Hepatocyte (in vitro differentiated cells): Measurements from ENCODE around the gene CHRNE. TPM values are rescaled to one million over a fixed set of nuclear protein-coding genes. Genes with fewer than 3 reads are reported as not detected.
"Not testable (repeated sequence)": the region's sequence is repeated elsewhere in the genome, so short reads cannot be mapped to it uniquely, and the experiment has no call there.

ENCODE experiments used
- DNase-seq: peaks from one replicate; pipeline ENCODE4 v3.0.0-alpha.2; 2016; ENCODE audit warnings: low spot score
- H2AFZ ChIP-seq: fragments of 200-600 bp; sonication (generic); 2 replicates; pipeline ENCODE4 v1.6.0; 2016; ENCODE audit warnings: antibody characterized with exemption, mild to moderate bottlenecking
- H3K27ac ChIP-seq: fragments of 200-600 bp; sonication (generic); 2 replicates; pipeline ENCODE4 v1.5.1; 2016; ENCODE audit warnings: mild to moderate bottlenecking
- H3K27me3 ChIP-seq: fragments of 200-600 bp; sonication (generic); 2 replicates; pipeline ENCODE4 v1.6.1; 2016
- H3K36me3 ChIP-seq: fragments of 200-600 bp; sonication (generic); replicated peaks from 2 replicates; pipeline ENCODE4 v1.5.1; 2016; ENCODE audit warnings: low read depth; ENCODE audit not compliant: insufficient read depth
- H3K4me1 ChIP-seq: fragments of 200-600 bp; sonication (generic); 2 replicates; pipeline ENCODE4 v1.5.1; 2016; ENCODE audit warnings: mild to moderate bottlenecking, moderate library complexity; ENCODE audit not compliant: insufficient read depth
- H3K4me2 ChIP-seq: fragments of 200-600 bp; sonication (generic); 2 replicates; pipeline ENCODE4 v1.6.0; 2016
- H3K4me3 ChIP-seq: fragments of 200-600 bp; sonication (generic); 2 replicates; pipeline ENCODE4 v1.5.1; 2016; ENCODE audit warnings: mild to moderate bottlenecking
- H3K79me2 ChIP-seq: fragments of 200-600 bp; sonication (generic); 2 replicates; pipeline ENCODE4 v1.6.0; 2017; ENCODE audit warnings: mild to moderate bottlenecking
- H3K9me2 ChIP-seq: fragments of 200-600 bp; sonication (generic); replicated peaks from 2 replicates; pipeline ENCODE4 v1.6.0; 2017; ENCODE audit warnings: mild to moderate bottlenecking; ENCODE audit not compliant: insufficient read depth
- H3K9me3 ChIP-seq: fragments of 200-600 bp; sonication (generic); 2 replicates; pipeline ENCODE4 v1.5.1; 2016; ENCODE audit warnings: low read depth, mild to moderate bottlenecking
- H4K20me1 ChIP-seq: fragments of 200-600 bp; sonication (generic); 2 replicates; pipeline ENCODE4 v1.6.0; 2016; ENCODE audit warnings: mild to moderate bottlenecking; ENCODE audit not compliant: insufficient read depth, poor library complexity, severe bottlenecking
- EZH2 ChIP-seq: fragments of 200-600 bp; sonication (generic); IDR thresholded peaks from 2 replicates; pipeline ENCODE4 v1.6.1; 2016; ENCODE audit warnings: antibody characterized with exemption, mild to moderate bottlenecking, borderline replicate concordance
- EZH2phosphoT487 ChIP-seq: fragments of 200-600 bp; sonication (generic); IDR thresholded peaks from one replicate; pipeline ENCODE4 v1.6.1; 2018; ENCODE audit warnings: antibody characterized with exemption, mild to moderate bottlenecking, low read depth, moderate library complexity; ENCODE audit not compliant: unreplicated experiment, severe bottlenecking
- WGBS: methylation state at CpG from one replicate; pipeline ENCODE4 v1.1.6; 2016; ENCODE audit warnings: low lambda C conversion rate; ENCODE audit errors: missing lambda C conversion rate; 5-methylcytosine and 5-hydroxymethylcytosine counted together
- polyA plus RNA-seq: library from polyadenylated mRNA; unstranded; fragments of >200 nt; fragmentation: Nextera tagmentation; extraction: Ambion mirVana; gene quantifications from 2 replicates; pipeline ENCODE4 v1.2.1, GENCODE V29; 2016
- total RNA-seq: library from RNA; depleted of rRNA; stranded (reverse); fragments of >200 nt; gene quantifications from 2 replicates; pipeline ENCODE4 v1.2.3, GENCODE V29; 2014
- TF ChIP-seq, protein P1 (sequence below): fragments of 200-600 bp; sonication (generic); IDR thresholded peaks from 2 replicates; pipeline ENCODE4 v1.5.1; 2016; ENCODE audit warnings: antibody characterized with exemption, mild to moderate bottlenecking; ENCODE audit not compliant: poor library complexity

The CHRNE gene
- total and polyA plus RNA-seq, 2 experiments from 2014 or later = 0.60 to 1.2 TPM

DNA sequence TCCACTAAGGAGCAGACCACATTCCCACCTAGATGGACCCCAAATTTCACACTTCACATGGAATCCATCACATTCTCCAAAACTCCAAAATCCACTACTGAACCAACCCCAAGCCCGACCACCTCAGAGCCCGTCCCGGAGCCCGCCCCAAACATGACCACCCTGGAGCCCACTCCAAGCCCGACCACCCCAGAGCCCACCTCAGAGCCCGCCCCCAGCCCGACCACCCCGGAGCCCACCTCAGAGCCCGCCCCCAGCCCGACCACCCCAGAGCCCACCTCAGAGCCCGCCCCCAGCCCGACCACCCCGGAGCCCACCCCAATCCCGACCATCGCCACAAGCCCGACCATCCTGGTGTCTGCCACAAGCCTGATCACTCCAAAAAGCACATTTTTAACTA is 30.7 kb upstream of the CHRNE start:
- H3K4me2 ChIP-seq = no peak overlapping the region
- H3K27me3 ChIP-seq = no peaks in the 10 kb centered on the region
- H4K20me1 ChIP-seq = no peaks in the 10 kb centered on the region
- no peak overlapping the region for H3K27ac ChIP-seq
- 91% methylated on average over 9 of the region's 16 CpGs for WGBS
- no peaks in the 10 kb centered on the region for H3K36me3 ChIP-seq
- peaks cover 15% of the 10 kb centered on the region for H3K79me2 ChIP-seq
- H2AFZ ChIP-seq = no peak overlapping the region
- peaks cover 6% of the 10 kb centered on the region for H3K4me1 ChIP-seq
- DNase-seq = no peak
- H3K9me3 ChIP-seq = no peaks in the 10 kb centered on the region
- TF ChIP-seq EZH2 (no peak), EZH2phosphoT487 (no peak)
- TF ChIP-seq, protein P1, sequence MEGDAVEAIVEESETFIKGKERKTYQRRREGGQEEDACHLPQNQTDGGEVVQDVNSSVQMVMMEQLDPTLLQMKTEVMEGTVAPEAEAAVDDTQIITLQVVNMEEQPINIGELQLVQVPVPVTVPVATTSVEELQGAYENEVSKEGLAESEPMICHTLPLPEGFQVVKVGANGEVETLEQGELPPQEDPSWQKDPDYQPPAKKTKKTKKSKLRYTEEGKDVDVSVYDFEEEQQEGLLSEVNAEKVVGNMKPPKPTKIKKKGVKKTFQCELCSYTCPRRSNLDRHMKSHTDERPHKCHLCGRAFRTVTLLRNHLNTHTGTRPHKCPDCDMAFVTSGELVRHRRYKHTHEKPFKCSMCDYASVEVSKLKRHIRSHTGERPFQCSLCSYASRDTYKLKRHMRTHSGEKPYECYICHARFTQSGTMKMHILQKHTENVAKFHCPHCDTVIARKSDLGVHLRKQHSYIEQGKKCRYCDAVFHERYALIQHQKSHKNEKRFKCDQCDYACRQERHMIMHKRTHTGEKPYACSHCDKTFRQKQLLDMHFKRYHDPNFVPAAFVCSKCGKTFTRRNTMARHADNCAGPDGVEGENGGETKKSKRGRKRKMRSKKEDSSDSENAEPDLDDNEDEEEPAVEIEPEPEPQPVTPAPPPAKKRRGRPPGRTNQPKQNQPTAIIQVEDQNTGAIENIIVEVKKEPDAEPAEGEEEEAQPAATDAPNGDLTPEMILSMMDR = no peak
- no peak overlapping the region for H3K4me3 ChIP-seq
- H3K9me2 ChIP-seq = no peaks in the 10 kb centered on the region

DNA sequence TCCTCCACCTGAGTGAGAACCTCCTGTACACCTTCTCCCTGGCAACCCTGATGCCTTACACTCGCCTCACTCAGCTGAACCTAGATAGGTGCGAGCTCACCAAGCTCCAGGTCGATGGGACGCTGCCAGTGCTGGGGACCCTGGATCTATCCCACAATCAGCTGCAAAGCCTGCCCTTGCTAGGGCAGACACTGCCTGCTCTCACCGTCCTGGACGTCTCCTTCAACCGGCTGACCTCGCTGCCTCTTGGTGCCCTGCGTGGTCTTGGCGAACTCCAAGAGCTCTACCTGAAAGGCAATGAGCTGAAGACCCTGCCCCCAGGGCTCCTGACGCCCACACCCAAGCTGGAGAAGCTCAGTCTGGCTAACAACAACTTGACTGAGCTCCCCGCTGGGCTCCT is 29.9 kb upstream of the CHRNE start:
- no peak overlapping the region for H3K27ac ChIP-seq
- no peak overlapping the region for H3K4me2 ChIP-seq
- H2AFZ ChIP-seq = no peak overlapping the region
- H4K20me1 ChIP-seq = no peaks in the 10 kb centered on the region
- WGBS = 88% methylated on average over 12 of the region's 12 CpGs
- H3K36me3 ChIP-seq = no peaks in the 10 kb centered on the region
- TF ChIP-seq EZH2phosphoT487 (no peak), EZH2 (no peak)
- TF ChIP-seq, protein P1 = no peak
- no peak for DNase-seq
- no peaks in the 10 kb centered on the region for H3K9me2 ChIP-seq
- no peaks in the 10 kb centered on the region for H3K27me3 ChIP-seq
- H3K9me3 ChIP-seq = no peaks in the 10 kb centered on the region
- no peak overlapping the region for H3K4me3 ChIP-seq
- no peaks in the 10 kb centered on the region for H3K4me1 ChIP-seq
- peaks cover 6% of the 10 kb centered on the region for H3K79me2 ChIP-seq

DNA sequence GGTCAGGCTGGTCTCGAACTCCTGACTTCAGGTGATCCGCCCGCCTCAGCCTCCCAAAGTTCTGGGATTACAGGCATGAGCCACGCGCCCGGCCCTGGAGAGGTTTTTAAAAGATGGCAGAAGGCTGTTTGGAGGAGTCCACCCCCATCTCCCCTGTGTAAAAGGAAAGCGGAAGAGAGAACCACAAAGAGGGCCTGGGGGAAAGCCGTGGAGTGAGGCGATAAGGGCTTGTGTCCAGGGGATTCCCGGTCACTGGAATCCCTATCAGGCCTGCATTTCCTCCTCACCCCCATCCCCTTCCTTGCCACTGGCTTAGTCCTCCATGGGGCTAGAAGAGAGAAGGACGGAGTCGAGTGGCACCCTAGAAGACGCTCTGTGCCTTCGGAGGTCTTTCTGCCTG is 29.1 kb upstream of the CHRNE start, which contains the start of gene GP1BA:
TSS of gene GP1BA (plus strand) at position 315 of the 400 bp plus-strand sequence. CDS start 328 bp downstream, outside the sequence.
- H4K20me1 ChIP-seq = no peaks in the 10 kb centered on the region
- no peak for DNase-seq
- H3K36me3 ChIP-seq = no peaks in the 10 kb centered on the region
- no peak within 1 kb of the TSS for H2AFZ ChIP-seq
- no peak within 1 kb of the TSS for H3K4me3 ChIP-seq
- H3K9me2 ChIP-seq = no peaks in the 10 kb centered on the region
- WGBS = 95% methylated on average over 14 of the region's 14 CpGs
- no peak within 1 kb of the TSS for H3K27ac ChIP-seq
- no peaks in the 10 kb centered on the region for H3K79me2 ChIP-seq
- H3K4me2 ChIP-seq = no peak within 1 kb of the TSS
- TF ChIP-seq EZH2 (no peak), EZH2phosphoT487 (no peak)
- TF ChIP-seq, protein P1 = no peak
- no peaks in the 10 kb centered on the region for H3K9me3 ChIP-seq
- no peaks in the 10 kb centered on the region for H3K27me3 ChIP-seq
- no peaks in the 10 kb centered on the region for H3K4me1 ChIP-seq

DNA sequence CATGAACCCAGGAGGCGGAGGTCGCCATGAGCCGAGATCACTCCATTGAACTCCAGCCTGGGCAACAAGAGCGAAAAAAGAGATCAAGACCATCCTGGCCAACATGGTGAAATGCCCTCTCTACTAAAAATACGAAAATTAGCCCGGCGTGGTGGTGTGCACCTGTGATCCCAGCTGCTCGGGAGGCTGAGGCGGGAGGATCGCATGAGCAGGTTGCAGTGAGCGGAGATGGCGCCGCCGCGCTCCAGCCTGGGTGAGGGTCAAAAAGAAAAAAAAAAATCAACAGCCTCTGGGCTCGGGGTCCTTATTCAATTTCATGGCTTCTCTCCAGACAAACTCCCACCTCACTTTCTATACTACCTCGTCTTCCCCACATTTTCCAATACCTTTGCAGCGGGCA is 26.0 kb upstream of the CHRNE start:
- no peaks in the 10 kb centered on the region for H3K4me1 ChIP-seq
- no peak overlapping the region for H3K4me3 ChIP-seq
- no peak overlapping the region for H3K4me2 ChIP-seq
- over 99% methylated on average over 18 of the region's 18 CpGs for WGBS
- H2AFZ ChIP-seq = no peak overlapping the region
- no peak for DNase-seq
- H3K9me3 ChIP-seq = no peaks in the 10 kb centered on the region
- no peak overlapping the region for H3K27ac ChIP-seq
- TF ChIP-seq, protein P1 = no peak
- TF ChIP-seq EZH2 (no peak), EZH2phosphoT487 (no peak)
- H3K27me3 ChIP-seq = no peaks in the 10 kb centered on the region
- no peaks in the 10 kb centered on the region for H4K20me1 ChIP-seq
- H3K36me3 ChIP-seq = no peaks in the 10 kb centered on the region
- no peaks in the 10 kb centered on the region for H3K79me2 ChIP-seq
- H3K9me2 ChIP-seq = no peaks in the 10 kb centered on the region

DNA sequence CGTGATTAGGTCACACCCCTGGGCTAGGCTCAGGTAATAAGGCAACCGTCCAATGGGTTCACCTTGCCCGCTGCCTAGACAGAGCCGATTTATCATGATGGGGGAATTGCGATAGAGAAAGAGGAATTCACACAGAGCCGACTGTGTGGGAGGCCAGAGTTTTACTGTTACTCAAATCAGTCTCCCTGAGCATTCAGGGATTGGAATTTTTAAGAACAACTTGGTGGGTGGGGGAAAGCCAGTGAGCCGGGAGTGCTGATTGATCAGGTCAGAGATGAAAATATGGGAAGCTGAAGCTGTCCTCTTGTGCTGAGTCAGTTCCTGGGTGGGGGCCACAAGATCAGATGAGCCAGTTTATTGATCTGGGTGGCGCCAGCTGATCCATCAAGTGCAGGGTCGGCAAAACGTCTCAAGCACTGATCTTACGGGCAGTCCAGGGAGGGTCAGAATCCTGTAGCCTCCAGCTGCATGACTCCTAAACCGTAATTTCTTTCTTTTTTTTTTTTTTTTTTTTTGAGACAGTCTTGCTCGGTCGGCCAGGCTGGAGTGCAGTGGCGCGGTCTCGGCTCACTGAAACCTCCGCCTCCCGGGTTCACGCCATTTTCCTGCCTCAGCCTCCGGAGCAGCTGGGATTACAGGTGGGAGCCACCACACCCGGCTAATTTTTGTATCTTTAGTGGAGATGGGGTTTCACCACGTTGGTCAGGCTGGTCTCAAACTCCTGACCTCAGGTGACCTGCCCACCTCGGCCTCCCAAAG is 23.9 kb upstream of the CHRNE start:
- not testable (repeated sequence) for H3K4me1 ChIP-seq, H3K9me2 ChIP-seq, H3K36me3 ChIP-seq, H3K27me3 ChIP-seq, DNase-seq, H2AFZ ChIP-seq, H3K9me3 ChIP-seq, H3K4me2 ChIP-seq, H3K27ac ChIP-seq, H4K20me1 ChIP-seq, H3K79me2 ChIP-seq, H3K4me3 ChIP-seq
- WGBS = 93% methylated on average over 18 of the region's 24 CpGs
